Ureter (tissue), 1 donor: ENCODE measurements around the gene SCGB2A2. TPM values are rescaled to one million over a fixed set of nuclear protein-coding genes. Genes with fewer than 3 reads are reported as not detected.

Experiments used
- DNase-seq: peaks from one replicate; pipeline ENCODE4 v3.0.0-alpha.2; 2020; ENCODE audit warnings: low spot score
- total RNA-seq: library from RNA; stranded (reverse); gene quantifications from one replicate; pipeline ENCODE4 v1.2.4, GENCODE V29; 2023
- donor health status: DM: yes; HTN: yes; CAD: no.

Gene SCGB2A2
- total RNA-seq = not detected

DNA sequence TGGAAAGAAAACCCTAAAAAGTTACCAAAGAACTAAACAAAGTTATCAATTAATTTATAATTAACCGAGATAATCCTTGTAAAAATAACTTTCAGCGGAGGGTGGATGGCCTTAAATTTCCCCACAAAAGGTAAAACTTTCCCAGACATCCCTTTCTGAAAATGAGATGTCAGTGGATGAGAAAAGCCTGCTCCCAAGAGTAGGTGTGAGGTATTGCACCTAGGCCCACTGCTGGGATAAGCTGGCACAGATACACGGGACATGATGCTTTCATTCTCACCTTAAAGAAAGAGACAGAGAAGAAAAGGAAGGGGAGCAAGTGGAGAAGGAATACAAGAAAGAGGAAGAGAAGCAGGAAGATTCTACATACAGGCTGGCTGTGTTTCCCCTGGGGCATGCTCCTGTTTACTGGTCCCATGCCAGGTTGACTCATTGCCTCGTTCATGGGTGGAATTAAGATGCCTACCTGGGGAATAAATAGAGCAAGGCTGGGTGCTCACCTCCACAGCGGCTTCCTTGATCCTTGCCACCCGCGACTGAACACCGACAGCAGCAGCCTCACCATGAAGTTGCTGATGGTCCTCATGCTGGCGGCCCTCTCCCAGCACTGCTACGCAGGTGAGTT is at the start of gene SCGB2A2:
Gene SCGB2A2 (plus strand): TSS at position 505 of the 625 bp plus-strand sequence. CDS start 59 bp downstream, at position 564.
- peak; percentile 45 for DNase-seq

DNA sequence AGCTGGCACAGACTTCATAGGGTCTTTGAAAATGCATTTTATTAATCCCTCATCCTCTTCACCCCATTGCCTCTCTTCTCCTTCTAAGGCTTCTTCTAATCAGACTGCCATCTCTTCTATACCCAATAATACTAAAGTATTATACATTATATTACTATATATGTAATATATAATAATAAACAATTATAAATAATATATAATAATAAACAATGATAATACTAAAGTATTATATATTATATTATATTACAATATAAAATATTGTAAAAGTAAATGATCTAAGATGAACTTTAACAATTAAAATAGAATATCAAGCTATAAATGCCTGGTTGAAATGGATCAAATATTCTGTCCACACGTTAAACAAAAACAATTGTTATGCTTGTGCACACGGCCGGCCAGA is 48.5 kb upstream of the SCGB2A2 start:
- DNase-seq = no peak

DNA sequence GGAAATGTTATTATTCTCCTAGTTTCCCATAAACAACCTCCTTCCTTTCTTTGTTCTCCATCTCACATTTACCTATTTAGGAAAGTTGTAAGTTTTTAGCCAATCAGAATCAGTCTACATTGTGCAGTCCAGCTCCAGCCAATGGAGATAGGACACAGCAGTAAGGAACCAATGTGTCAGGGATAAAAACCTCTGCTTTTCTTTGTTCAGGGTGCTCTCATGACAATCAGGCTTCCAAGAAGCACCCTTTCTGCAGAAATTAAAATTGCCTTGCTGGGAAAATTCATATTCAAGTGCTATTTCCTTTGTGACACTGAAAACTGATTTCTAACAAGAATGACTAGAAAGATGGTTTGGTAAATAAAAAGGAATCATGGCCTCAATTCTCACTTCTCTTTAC is 46.9 kb upstream of the SCGB2A2 start:
- DNase-seq = no peak

DNA sequence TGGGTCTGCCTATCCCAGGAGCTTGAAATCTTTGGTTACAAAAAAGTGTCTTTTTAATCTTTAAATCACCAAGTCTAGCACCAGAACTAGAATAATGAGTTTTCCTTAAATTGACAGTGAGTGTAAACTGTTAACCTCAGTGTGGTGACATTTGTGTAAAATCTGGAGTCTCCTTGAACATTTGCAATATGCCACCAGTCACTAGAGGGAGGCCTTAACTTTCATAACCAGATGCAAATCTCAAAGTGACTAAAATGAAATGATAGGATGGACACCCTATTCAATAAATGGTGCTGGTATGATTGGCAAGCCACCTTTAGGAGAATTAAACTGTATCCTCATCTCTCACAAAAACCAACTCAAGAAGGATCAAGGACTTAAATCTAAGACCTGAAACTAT is 36.2 kb upstream of the SCGB2A2 start:
- no peak for DNase-seq

DNA sequence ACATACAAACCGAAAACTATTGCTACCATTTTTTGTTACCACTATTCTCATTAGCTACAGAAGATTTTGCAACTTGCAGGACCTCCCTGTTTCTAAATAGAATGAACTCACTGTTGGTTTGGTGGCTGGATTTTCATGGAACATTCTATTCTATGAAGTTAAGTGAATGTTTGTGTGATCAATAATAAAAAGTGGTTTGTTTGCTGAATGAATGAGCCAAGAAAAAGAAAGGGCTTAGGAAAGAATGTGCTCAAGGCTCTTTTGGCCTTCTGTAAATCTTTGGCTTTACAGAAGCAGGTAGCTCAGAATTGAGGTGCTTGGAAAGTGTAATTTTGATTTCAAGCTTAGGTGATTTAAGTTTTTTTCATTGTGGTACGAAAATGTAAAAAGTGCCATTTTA is 33.8 kb upstream of the SCGB2A2 start:
- DNase-seq = no peak

DNA sequence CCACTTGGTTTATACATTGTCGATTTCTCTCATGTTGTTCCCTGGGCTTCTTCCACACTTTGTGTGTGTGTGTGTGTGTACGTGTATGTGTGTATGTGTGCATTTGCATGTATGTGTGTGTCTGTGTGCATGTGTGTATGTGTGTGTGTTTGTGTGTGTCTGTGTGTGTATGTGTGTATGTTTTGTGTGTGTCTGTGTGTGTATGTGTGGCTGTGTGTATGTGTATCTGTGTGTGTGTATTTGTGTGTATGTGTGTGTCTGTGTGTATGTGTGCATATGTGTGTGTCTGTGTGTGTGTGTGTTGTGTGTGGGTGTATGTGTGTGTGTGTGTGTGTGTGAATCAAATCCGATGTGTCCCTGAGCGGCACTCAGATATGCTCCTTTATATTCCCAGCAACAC is 32.5 kb upstream of the SCGB2A2 start:
- DNase-seq = no peak

DNA sequence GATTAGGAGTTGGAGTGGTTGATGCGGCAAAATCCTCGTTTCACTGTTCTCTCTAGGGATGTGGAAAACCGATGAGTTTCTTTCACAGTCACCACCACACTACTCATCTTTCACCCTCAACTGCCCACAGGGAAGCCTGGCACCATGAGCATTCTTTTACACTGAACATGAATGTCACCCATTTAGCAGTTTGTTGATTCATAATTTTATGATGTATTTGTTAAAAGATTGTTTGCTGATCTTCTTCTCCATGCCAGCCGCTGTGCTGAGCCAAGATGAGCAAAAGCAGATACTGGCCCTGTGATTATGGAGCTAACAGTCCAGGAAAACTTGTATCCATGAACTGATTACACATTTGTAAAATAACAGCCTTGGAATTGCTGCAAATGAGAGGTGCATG is 31.8 kb upstream of the SCGB2A2 start:
- no peak for DNase-seq

DNA sequence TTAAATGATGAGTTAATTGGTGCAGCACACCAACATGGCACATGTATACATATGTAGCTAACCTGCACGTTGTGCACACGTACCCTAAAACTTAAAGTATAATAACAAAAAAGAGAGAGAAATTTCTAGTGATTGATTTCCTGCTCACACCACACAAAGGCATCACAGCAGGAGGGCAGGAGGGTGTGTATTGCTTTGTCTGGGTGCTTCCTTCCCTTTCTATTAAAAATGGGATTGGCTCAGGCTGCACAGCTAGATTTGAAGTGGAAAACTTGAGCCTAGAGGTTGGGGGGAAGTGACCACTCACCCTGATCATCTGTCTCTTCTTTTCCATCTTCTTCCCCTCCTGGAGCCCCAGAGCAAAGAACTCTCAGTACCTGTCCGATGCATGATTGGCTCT is 28.9 kb upstream of the SCGB2A2 start:
- no peak for DNase-seq

DNA sequence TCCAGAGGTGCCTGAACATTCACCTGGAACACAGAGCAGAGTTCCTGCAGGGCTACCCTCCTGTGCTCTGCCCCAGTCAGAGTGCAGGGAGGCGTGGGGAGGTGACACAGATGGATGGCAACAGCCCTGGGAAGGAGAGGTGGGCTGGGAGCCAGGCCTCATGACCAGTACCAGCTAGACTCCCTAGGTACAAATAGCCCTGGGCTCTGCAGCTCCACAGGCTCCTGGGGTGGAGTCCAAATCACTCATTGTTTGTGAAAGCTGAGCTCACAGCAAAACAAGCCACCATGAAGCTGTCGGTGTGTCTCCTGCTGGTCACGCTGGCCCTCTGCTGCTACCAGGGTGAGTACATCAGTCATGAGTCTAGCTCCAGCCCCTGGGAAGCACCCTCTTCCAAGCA is 27.9 kb upstream of the SCGB2A2 start, which contains the start of gene SCGB1D2:
Gene SCGB1D2 (plus strand): TSS at position 219 of the 400 bp plus-strand sequence. CDS start 69 bp downstream, at position 288.
- DNase-seq = peak; percentile 67

DNA sequence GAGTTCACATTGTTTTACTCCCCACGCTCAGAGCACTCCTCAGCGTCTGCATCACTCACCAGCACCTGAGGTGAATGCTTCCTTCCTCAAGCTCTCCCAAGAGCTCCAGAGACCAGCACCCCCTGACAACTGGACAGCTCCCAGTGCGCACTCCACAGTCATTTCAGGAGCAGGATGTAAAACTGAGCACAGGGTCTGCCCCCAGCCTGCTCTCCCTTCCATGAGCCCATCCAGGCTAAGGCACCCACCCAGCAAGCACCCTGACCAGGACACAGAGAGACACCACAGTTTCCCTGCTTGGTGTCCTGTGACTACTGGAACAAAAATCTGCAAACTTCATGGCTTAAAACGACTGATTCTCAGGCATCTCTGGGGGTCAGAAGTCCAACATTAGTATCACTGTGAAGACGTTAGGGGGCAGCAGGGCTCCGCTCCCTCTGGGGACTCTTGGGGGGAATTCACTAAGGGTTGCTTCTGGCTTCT is 24.6 kb upstream of the SCGB2A2 start:
- no peak for DNase-seq

DNA sequence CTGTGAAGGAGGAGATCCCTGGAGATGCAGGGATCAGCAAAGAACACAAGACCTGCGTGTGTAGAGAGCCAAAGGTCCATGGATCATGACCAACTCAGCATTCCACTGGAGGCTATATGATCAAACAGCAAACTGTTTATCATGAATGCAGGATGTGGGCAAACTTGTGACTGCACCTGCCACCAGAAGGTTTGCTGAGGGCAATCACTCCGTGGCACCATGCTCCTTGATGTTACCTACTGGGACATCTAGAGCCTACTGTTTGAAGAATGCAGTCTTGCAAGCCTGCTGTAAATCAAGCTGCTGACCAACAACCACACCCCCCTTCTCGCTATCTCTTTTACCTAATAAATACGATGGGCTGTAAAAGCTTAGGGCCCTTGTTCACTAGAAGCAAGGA is 18.3 kb upstream of the SCGB2A2 start:
- DNase-seq = no peak

DNA sequence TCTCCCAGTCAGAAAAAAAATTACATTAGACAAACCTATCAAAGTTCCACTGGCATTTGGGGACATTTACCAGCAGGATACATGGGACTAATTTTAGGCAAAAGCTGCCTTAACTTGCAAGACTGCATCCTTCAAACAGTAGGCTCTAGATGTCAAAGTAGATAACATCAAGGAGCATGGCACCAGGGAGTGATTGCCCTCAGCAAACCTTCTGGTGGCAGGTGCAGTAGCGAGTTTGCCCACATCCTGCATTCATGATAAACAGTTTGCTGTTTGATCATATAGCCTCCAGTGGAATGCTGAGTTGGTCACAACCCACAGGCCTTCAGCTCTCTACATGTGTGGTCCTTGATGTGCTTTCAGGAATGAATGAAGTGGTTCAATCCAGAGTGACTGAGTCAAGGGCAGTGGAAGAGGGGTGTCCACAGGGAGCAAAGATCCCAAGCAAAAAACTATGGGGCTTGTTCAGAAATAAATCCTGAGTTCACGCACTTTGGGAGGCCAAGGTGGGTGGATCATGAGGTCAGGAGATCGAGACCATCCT is 15.9 kb upstream of the SCGB2A2 start:
- DNase-seq = no peak

DNA sequence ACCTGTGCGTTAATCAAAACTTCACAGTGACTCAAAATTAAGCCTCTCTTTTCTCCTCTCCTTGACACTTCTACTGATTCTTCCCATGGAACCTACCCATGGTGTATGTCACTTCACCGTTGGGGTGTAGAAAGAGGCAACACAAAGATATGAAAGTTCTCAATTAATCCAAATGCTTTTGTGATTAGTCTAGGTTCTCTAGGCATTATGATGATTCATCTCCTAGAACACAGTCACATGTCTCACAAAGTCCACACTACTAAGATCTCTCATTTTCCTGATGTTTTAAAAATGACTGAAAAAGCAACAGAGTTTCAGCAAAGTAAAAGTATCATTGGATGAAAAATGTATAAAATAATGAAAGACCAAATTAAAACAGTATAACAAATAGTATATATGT is 13.7 kb upstream of the SCGB2A2 start:
- DNase-seq = no peak

DNA sequence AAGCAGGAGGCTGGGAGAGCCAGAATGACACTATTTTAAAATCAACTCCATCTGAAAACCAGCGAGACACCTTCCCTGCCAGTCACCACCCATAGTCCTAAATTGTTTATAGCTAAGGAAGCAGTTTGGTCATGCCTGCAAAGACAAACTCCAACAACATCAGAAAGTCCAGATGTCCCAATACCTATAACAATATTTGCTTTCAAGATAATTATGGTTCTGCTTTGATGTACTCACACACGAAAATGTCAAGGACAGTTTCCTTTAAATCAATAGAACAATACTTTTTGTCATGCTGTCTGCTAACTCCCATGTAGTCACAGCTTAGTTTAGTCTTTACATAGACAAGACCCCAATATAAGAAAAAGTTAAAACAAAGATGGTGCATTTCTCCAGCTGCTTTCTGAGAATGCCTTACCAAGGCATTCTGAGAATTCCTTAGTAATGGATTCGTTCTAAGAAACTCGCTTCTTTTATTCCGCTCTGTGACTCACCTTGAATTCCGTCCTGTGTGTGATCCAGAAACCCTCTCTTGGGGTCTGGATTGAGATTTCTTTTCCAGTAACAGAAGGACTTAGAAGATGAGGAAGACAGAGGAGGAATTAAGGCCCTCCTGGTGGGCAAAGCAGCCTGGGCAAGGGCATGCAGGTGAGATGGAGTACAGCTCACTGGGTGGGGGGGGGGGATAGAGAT is 9.6 kb upstream of the SCGB2A2 start:
- DNase-seq = no peak

DNA sequence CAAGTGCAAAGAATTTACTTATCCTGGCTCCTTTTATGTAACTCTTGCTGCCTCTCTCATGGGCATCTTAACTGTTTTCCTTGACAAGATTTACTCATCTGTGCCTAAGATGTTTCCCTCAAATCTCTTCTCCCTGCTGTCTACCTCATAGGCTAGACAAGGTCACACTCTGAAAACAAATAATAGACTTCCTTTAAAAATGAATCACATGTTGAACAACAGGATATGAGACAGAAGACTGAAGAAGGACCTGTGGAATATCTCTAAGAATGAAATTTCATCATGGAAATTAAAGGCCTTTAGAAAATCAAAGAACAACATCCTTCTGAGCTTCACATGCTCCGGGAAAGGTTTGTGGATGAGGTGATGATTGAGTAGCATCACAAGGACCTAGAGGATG is 6.0 kb upstream of the SCGB2A2 start:
- no peak for DNase-seq

DNA sequence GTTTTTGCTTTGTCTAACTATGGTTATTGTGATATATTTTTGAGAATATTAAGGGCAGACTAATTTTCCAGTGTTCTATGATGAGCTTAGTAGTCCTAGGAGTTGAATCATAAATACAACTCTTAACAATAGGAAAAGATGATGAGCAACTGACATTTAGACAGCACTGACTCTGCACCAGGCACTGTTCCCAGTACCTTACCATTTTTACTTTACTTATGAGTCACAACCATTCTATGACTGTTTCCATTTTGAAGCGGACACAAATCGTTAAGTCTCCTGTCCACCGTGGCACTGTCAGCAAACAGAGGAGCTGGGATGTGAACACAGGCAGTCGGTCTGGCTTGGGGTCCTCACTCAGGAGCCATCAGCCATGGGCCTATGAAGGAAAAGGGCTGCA is 3.4 kb upstream of the SCGB2A2 start:
- no peak for DNase-seq

DNA sequence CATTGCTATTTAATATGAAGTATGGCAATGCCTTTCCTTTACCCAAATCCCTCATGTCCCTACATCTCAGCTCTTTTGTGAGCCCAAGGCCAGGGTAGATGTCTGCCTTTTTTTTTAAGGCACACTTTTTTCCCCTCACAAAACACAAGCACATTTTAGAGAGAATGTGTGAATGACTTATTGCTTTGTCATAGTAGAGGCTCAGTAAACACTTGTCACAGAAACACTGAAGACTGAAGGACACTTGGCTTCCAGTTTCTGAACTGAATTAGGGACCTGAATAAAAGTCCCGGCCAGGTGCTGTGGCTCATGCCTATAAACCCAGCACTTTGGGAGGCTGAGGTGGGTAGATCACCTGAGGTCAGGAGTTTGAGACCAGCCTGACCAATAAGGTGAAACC is 2.9 kb upstream of the SCGB2A2 start:
- DNase-seq = no peak

DNA sequence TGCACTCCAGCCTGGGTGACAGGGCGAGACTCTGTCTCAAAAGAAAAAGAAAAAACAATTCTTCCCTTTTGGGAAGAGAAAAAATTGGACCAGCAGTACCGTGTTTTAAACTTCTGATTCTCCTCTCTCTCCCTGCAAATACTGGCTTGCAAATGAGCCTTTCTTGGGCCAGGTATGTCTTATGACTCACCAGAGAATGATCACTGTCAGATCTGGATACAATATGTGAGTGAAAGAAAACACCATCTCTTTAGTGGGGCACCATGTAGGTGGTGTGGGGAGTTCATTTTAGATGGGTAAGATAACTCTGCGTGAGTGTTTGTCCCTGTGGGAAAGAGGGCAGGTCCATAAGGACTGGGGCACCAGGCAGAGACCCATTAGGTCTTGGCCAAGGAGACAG is 2.4 kb upstream of the SCGB2A2 start:
- DNase-seq = no peak

DNA sequence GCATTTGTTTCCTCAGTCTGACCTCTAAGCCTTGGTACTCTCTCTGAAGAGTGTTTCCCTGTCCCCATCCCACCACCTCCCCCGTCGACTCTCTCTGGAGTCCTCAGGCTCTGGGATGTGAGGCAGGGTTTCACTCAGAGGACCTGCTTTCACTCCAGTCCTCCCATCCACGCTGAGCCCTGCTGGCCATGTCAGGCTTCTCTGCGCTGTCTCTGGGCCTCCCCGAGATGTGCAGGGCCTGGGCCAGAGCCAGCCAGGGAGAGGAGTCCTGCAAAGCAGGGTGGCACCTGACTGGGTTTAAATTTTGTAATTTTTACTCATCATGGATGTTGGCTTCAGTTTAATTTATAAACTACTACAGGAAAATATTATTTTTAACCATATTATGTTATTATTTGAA is 3.3 kb downstream of the SCGB2A2 start:
- no peak for DNase-seq

DNA sequence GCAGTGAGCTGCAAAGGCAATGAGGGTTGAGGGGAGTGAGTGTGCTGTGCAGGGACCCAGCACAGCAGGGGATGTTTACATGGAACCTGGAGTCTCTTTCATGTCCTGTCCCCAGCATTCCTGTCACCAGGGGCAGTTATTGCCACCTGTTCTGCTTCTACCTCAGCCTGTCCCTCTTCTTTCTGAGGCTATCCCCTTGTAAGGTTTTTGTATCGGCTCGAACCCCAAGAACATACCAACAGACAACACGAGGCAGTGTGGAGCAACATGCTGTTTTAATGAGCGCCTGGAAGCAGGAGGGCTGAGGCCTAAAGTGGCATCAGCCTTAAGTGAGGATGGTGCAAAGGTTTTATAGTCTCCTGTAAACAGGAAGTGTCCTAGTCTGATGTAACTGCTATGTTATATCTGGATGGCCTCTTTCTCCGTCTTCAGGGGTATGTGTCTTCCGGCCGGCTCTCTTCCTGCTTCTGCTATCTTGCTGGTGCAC is 3.9 kb downstream of the SCGB2A2 start:
- DNase-seq = no peak

DNA sequence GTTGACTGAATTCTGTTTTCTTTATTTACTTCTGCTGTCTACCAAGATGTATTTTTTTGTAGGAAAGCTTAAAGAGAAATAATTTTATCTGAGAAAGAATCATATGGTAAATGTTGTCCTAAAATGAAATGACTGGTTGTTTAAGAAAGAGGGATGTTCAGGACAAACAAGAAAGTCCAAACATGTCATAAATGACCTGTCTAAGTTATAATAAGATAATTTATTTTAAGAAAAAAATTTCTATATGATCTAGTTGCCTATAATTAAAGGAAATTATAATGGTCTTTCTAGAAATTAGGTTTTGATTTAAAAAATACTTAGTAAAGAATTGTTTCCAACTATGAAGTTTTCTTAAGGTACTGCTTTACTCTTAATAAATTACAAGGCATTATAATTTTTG is 10.5 kb downstream of the SCGB2A2 start:
- no peak for DNase-seq

DNA sequence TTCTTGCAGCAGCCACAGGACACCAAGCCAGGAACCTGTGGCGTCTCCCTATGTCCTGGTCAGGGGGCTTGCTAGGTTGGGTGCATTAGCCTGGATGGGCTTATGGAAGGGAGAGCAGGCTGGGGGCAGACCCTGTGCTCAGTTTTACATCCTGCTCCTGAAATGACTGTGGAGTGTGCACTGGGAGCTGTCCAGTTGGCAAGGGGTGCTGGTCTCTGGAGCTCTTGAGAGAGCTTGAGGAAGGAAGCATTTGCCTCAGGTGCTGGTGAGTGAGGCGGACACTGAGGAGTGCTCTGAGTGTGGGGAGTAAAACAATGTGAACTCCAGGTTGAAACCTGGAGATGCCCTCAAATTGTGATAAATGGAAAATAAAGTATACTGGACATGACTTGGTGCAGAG is 25.5 kb downstream of the SCGB2A2 start:
- no peak for DNase-seq

DNA sequence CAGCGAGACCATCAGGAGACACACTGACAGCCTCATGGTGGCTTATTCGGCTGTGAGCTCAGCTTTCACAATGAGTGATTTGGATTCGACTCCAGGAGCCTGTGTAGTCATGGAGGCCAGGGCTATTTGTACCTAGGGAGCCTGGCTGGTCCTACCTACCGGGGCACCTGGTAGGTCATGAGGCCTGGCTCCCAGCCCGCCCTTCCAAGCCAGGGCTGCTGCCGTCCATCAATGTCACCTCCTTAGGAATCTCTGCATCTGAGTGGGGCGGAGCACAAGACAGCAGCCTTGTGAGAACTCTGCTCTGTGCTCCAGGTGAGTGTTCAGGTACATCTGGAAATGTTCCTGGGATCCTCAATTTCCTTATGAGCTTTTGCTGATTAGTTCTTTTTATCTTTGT is 29.0 kb downstream of the SCGB2A2 start, which contains the start of gene SCGB1D4:
Gene SCGB1D4 (minus strand): TSS at position 101 of the 400 bp plus-strand sequence. CDS start 65 bp downstream, at position 36.
- DNase-seq = no peak
